GM18526 (cell line): ENCODE data around the gene CCDC183.

Experiments used
- POLR2A ChIP-seq: IDR thresholded peaks from 3 replicates; pipeline ENCODE4 v1.6.1; 2011; ENCODE audit not compliant: insufficient read length; ENCODE audit errors: extremely low read depth

CCDC183 gene

DNA sequence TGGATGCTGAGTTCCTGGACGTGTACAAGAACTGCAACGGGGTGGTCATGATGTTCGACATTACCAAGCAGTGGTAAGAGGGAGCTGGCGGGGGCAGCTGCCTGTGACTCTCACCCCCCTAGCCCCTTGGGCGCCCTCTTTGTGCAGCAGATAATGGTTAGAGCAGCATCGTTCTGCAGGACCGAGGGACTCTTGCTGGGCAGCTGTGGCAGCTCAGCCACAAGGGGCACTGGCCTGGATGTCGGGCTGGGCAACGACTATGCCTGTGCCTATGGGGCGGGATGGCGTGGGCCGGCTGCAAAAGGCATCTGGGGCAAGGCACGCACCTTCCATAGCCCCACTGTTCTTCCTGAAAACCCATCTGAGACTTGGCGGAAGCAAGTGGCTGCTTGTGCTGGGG lies 33.3 kb downstream of the CCDC183 start:
- TF ChIP-seq POLR2A = no peak

DNA sequence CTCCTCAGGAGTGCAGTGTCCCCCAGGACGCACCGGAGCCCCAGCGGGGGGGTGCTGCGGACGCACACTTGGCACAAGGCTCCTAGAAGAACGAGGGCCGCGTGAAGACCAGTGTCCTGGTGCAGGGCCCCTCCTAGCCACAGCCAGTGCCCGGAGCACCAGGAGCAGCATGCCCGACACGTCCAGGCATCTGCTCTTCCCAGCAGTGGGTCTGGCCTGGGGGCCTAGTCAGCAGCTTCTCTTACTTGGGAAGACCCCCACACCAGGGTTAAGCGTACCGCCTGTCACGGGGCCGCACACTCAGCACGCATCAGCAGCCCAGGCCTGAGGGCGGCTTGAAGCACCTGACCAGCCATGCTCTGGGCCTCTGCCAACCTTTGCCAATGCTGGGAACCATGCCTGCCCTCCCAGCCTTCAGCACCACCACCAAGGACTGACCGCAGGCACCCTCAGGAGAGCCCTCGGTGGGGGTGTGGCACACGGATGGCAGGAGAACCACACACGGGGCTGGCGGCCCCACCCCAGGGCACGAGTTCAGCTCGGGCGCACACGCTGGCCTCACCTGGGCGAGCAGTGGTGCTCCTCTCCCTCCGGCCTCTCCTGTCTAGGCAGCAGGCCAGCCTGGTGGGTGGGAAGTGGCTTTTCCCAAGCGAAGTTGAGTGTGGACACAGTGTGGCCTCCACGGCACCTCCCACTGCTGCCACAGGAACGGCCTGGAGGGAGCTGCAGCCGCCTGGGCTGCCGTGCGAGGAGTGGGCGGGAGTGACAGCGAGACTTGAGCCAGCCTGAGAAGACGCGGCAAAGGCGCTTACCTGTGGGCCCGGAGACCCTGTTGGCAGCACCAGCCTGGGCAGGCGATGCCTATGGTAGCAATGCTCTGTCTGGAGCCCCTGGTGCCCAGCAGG lies 34.1 kb downstream of the CCDC183 start:
- no peak for TF ChIP-seq POLR2A

DNA sequence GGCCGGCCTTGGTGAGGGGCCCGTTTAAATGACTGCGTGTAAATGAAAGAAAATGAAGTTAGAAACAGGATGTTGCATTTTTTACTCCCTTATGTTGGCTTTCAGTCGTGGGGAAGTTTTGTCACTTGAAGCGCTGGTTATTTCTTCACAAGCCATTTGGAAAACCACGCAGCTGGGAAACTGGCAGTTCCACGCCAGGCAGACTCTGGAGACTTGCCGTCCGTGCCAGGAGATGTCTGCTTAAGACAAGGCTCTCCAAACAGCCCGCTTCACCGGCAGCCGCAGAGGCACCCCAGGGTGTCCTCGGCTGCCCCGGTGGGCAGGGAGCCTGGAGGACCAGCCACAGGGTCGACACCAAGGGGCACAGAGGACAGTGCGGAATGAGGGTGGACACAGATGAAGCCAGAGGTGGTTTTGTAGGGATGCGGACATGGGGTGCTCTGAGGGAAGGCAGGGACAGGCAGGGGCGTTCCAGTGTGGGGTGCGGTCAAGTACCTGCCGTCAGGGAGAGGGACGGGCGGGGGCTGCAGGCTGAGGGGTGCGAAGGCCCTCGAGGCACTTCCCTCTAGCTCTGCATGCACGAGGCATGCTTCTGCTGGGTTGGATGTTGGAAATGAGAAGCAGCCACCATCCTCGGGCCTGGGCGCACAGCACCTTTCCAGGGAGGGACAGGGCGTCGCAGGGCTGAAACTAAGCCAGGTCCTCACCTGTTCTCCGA lies 35.0 kb downstream of the CCDC183 start:
- TF ChIP-seq POLR2A = no peak

GRCh38 chr9:136831720-136832104 lies 35.6 kb downstream of the CCDC183 start:
- no peak for TF ChIP-seq POLR2A

- no peak for TF ChIP-seq POLR2A
Measured at GRCh38 chr9:136832581-136832980, 36.4 kb downstream of the CCDC183 start.

GRCh38 chr9:136835162-136835931 lies 39.2 kb downstream of the CCDC183 start:
- no peak for TF ChIP-seq POLR2A

DNA sequence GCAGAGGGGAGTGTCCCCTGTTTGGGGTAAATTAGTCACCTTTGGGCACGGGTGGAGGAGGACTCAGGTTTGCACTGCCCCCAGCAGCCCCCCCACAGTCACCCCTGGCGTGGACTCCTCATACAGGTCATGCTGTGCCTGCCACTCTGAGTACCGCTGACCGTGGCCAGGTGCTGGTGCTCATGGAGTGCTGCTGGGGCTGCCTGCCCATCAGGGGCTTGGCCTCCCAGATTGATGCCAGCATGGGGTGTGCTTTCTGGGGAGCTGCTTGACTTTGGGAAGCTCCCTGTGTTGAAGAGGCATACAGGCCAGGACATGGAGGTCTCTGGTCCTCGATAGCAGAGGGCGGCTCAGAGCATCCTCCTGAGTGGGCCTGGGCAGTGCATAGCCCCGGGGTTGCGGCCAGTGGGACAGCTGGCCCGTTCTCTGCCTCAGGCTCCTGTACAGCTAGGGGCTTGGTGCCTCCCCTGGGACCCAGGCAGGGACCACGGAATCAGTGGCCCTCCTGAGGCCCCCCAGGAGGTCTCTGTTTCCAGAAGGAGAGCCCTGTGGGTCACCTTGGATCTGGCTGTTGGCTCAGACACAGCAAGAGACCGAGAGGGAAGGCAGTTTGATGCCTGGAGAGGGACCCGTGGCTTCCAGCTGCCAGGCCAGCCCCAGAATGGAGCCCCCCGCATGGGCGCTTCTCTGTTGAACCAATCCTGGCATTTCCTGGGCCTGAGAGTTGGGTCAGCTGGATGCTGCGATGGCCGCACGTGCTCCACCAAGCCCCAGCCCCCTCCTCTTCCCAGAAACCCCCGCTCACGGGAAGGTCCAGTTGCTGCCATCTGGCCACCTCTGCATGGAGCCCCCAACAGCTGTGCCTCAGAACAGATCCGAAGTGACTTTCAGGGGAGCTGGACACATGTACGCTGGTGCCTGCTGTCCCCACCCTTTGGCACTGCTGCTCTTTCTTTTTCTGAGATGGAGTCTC lies 40.1 kb downstream of the CCDC183 start:
- TF ChIP-seq POLR2A = no peak

DNA sequence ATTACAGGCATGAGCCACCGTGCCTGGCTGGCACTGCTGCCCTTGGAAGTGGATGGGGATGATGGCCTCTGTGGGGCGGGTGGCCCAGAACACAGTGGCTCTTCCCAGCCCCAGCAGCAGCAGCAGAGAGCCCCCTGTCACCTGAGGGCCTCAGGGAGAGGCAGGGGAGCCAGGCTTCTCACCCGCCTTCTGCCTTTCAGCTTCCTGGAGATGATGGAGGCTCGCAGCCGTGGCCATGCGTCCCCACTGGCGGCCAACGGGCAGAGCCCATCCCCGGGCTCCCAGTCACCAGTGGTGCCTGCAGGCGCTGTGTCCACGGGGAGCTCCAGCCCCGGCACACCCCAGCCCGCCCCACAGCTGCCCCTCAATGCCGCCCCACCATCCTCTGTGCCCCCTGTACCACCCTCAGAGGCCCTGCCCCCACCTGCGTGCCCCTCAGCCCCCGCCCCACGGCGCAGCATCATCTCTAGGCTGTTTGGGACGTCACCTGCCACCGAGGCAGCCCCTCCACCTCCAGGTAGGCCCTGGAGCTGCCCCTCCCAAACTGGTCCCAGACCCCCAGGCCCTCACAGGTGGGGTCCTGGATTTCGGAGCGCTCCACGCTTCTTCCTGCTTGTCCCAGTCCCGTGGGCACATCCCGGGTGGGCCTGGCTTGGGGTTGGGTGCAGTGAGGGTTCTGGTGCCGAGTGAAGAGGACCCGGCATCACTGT lies 41.2 kb downstream of the CCDC183 start:
- TF ChIP-seq POLR2A = no peak

DNA sequence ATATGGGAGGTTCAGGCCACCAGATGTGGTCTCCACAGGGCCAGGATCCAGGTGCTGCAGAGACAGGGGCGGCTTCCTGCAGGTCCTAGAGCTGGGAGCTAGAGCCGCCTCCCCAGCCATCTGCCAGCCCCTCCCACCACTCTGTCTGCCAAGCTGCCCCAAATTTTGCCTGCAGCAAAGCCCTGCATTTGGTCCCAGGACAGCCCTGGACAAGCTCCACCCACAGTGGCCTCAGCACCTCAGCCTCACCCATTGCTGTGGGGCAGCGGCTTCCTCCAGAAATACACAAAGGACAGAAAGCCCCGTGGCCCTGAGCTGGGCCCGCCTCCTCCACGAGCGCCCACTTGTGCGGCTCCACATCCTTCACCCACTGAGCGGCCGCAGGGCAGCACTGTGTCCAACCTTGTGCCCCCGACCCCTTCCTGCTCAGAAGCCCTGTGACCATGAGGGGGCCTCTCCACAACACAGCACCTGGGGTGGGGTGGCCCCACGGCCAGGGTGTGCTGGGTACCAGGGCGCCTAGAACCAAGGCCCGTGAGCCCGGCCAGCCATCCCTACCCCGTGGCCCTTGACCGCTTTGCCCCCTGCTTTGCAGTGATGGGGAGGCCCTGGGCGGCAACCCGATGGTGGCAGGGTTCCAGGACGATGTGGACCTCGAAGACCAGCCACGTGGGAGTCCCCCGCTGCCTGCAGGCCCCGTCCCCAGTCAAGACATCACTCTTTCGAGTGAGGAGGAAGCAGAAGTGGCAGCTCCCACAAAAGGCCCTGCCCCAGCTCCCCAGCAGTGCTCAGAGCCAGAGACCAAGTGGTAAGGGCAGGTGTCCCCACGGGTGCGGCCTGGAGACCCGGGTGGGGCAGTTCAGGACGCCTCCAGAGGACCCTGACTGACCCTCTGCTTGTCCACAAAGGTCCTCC lies 42.4 kb downstream of the CCDC183 start:
- TF ChIP-seq POLR2A = no peak

DNA sequence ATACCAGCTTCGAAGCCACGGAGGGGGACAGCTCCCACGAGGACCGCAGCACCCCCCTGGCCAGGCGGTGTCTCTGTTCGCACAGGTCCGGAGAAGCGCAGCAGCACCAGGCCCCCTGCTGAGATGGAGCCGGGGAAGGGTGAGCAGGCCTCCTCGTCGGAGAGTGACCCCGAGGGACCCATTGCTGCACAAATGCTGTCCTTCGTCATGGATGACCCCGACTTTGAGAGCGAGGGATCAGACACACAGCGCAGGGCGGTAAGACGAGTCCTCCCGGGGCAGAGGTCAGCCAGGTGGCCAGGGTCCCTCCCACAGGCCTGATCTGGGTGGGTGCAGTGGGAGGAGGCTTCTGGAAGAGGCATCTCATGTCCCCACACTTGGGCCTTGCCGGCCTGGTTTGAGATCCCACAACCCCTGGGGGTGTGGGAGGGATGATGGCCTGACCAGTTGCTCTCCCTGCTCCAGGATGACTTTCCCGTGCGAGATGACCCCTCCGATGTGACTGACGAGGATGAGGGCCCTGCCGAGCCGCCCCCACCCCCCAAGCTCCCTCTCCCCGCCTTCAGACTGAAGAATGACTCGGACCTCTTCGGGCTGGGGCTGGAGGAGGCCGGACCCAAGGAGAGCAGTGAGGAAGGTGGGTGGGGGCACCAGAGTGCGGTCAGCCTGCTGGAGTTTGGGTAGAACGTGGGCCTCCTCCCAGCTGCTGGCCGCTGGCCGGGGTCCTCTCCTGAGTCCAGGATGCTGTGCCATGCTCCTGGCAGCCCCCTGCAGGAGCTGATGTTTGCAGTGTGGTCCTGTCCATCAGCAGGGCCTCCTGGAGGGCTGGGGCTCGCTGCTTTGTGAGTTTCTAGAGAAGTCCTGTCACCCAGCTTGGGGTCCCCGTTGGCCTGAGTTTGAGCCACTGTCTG lies 43.3 kb downstream of the CCDC183 start:
- no peak for TF ChIP-seq POLR2A

DNA sequence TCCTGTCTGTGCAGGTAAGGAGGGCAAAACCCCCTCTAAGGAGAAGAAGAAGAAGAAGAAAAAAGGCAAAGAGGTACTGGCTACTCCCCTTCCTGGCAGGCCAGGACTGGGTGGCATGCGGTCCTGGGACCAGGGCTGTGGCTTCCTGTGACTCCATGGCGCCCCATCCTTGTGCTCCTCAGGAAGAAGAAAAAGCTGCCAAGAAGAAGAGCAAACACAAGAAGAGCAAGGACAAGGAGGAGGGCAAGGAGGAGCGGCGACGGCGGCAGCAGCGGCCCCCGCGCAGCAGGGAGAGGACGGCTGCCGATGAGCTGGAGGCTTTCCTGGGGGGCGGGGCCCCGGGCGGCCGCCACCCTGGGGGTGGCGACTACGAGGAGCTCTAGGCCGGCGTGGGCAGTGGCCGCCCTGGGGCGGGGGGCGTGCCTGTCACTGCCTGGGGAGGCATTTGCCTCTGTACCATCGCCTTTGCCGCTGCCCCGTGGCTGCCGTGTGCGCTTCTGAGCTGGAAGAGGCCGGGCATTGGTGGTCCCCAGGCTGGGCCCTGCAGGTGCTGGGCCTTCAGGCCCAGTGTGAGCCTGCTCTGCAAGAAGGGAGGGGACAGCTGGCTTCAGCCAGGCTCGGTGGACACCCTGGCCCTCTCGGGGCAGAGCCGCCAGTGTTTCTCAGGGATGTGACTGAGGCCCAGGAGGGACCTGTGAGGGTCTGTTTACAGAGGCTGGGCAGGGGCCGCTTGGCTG lies 44.2 kb downstream of the CCDC183 start:
- TF ChIP-seq POLR2A = no peak
